Right atrium auricular region (tissue), 2 donors: ENCODE measurements around the gene SYNE2. TPM values are rescaled to one million over a fixed set of nuclear protein-coding genes. Genes with fewer than 3 reads are reported as not detected.

Experiments used
- DNase-seq: peaks from one replicate; pipeline ENCODE4 v3.0.0-alpha.2; 2019; ENCODE audit warnings: low spot score
- H3K27ac ChIP-seq, 2 donors: fragments of 200-600 bp; sonication (generic); 1 replicate in 1 of 2; 2 replicates in 1 of 2; pipeline ENCODE4 v1.5.1; 2016 to 2019
- H3K27me3 ChIP-seq, 2 donors: fragments of 200-600 bp; sonication (generic); one replicate each; pipeline versions ENCODE4 v1.5.1 to v1.6.0; 2017 to 2019
- H3K36me3 ChIP-seq: fragments of 200-600 bp; sonication (generic); one replicate; pipeline ENCODE4 v1.5.1; 2016
- H3K4me1 ChIP-seq, 2 donors: fragments of 200-600 bp; sonication (generic); one replicate each; pipeline versions ENCODE4 v1.5.1 to v1.6.0; 2017 to 2019
- H3K4me3 ChIP-seq, 2 donors: fragments of 200-600 bp; sonication (generic); 1 replicate in 1 of 2; 2 replicates in 1 of 2; pipeline ENCODE4 v1.5.1; 2017 to 2019; ENCODE audit warnings: mild to moderate bottlenecking in 1 of 2, moderate library complexity in 1 of 2
- H3K9me3 ChIP-seq, 2 donors: fragments of 200-600 bp; sonication (generic); one replicate each; pipeline ENCODE4 v1.5.1; 2019
- total RNA-seq, 2 donors: library from RNA; depleted of rRNA; stranded (reverse); fragments of >200 nt; gene quantifications; one replicate each; pipeline ENCODE4 v1.1.0, GENCODE V29; 2016
- TF ChIP-seq, protein P1 (sequence below), 2 donors: fragments of 200-600 bp; sonication (generic); IDR thresholded peaks; one replicate each; pipeline ENCODE4 v1.5.1; 2019; ENCODE audit warnings: antibody characterized with exemption in 2 of 2

SYNE2 gene
- total RNA-seq, 2 donors from 2014 or later = 149 to 202 TPM

DNA sequence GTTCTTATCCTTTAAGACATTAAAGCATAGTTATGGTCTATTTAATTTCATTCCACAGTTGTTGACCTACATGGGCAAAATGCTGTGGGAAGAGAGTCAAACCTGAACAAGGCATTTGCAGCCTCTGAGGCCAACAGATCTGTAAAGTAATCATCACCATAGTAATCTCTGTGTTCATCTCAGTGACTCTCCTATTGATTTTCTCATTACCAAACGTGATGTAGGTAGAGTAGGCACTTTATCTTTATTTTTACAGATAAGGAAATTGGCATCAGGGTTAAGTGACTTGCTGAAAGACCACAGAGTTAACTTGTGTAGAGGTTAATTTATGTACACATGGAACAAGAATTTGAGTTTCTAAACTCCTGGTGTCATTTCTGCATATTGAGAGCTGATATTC, 238.4 kb downstream of the SYNE2 start:
- DNase-seq = no peak
- Histone ChIP-seq H3K4me1 (no peaks in the 10 kb centered on the region), H3K27me3 (no peaks in the 10 kb centered on the region), H3K36me3 (peaks cover 11% of the 10 kb centered on the region), H3K27ac (no peak overlapping the region), H3K9me3 (no peaks in the 10 kb centered on the region), H3K4me3 (no peak overlapping the region)
- TF ChIP-seq, protein P1, sequence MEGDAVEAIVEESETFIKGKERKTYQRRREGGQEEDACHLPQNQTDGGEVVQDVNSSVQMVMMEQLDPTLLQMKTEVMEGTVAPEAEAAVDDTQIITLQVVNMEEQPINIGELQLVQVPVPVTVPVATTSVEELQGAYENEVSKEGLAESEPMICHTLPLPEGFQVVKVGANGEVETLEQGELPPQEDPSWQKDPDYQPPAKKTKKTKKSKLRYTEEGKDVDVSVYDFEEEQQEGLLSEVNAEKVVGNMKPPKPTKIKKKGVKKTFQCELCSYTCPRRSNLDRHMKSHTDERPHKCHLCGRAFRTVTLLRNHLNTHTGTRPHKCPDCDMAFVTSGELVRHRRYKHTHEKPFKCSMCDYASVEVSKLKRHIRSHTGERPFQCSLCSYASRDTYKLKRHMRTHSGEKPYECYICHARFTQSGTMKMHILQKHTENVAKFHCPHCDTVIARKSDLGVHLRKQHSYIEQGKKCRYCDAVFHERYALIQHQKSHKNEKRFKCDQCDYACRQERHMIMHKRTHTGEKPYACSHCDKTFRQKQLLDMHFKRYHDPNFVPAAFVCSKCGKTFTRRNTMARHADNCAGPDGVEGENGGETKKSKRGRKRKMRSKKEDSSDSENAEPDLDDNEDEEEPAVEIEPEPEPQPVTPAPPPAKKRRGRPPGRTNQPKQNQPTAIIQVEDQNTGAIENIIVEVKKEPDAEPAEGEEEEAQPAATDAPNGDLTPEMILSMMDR (IDR thresholded peaks at IDR 0.05) = no peak

DNA sequence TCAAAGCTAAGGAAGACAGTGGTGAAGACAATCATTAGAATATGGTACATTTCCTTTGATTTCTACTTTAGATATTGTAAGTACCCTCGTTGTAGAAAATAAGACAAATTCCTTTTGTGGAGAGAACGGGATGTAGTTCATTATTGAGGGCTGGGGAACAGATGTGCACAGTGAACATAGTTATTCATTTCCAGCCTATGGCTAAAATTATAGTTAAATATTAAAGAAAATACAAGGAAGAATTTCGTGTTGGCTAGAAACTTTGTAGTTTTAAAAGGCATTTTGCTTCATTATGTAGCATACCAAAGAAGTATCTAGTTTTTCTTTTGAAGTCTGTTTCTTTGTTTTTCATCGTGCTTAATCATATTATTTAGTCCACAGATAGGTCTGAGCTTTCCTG, 239.5 kb downstream of the SYNE2 start:
- peaks cover 18% of the 10 kb centered on the region for H3K36me3 ChIP-seq
- H3K4me3 ChIP-seq = no peak overlapping the region
- H3K27ac ChIP-seq = no peak overlapping the region
- H3K9me3 ChIP-seq = no peaks in the 10 kb centered on the region
- no peaks in the 10 kb centered on the region for H3K4me1 ChIP-seq
- no peaks in the 10 kb centered on the region for H3K27me3 ChIP-seq
- DNase-seq = no peak
- TF ChIP-seq, protein P1 (IDR thresholded peaks at IDR 0.05) = no peak

DNA sequence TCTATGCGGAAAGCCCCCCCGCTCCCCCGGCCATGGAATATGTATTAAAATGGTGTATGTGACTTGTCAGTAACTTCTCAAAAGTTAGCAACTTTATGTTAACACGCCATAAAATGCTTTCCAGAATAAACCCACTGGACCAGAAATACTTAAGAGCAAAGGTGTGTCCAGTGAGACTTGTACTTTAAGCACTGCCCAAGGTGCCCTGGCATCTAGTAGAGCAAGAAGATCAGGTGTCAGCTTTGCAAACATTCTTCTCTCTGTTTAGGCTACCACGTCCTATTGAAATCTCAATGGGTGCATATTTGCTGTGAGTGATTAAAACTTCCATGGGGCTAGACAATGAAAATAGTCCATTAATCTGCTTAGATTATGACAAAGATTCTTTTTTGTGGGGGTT, 240.1 kb downstream of the SYNE2 start:
- TF ChIP-seq, protein P1 (IDR thresholded peaks at IDR 0.05) = no peak
- H3K4me3 ChIP-seq = no peak overlapping the region
- DNase-seq = no peak
- H3K9me3 ChIP-seq = no peaks in the 10 kb centered on the region
- H3K27ac ChIP-seq = no peak overlapping the region
- H3K36me3 ChIP-seq = peaks cover 24% of the 10 kb centered on the region
- no peaks in the 10 kb centered on the region for H3K4me1 ChIP-seq
- no peaks in the 10 kb centered on the region for H3K27me3 ChIP-seq

DNA sequence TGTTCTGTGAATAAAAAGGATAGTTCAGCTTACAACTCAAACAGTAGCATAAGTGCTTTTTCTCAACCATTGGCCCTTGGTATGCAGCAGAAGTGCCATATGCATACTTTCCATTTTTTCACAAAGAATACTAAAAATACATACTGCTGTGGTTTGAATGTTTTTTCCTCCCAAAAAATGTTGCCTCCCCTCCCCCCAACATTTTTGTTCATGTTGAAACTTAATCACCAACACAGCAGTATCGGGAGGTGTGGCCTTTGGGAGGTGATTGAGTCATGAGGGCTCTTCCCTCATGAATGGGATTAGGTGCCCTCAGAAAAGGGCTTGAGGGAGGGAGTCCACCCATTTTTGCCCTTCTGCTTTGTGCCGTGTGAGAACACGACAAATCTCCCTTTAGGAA, 242.8 kb downstream of the SYNE2 start:
- Histone ChIP-seq H3K27ac (no peak overlapping the region), H3K4me1 (no peaks in the 10 kb centered on the region), H3K9me3 (no peaks in the 10 kb centered on the region), H3K36me3 (peaks cover 35% of the 10 kb centered on the region), H3K27me3 (no peaks in the 10 kb centered on the region), H3K4me3 (no peak overlapping the region)
- TF ChIP-seq, protein P1 (IDR thresholded peaks at IDR 0.05) = no peak
- DNase-seq = no peak

DNA sequence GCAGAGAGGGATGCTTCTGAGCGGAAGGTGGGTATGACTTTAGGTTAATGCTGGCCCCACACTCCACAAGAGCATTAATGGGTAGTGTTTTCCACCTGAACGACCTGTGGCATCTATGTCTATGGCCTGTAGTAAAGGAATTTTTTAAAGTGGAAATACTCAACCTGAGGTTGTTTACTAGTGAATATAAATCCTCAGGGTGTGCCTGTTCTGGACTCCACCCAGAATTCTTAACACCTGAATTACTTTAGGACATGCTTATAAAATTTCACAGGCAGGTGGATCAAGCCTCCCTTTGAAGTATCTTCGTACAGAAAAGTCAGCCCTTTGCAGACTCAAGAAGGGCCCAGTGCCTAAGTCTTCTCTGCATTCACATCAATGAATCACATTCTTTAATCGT, 245.3 kb downstream of the SYNE2 start:
- TF ChIP-seq, protein P1 (IDR thresholded peaks at IDR 0.05) = no peak
- Histone ChIP-seq H3K36me3 (peaks cover 27% of the 10 kb centered on the region), H3K9me3 (no peaks in the 10 kb centered on the region), H3K27me3 (no peaks in the 10 kb centered on the region), H3K4me3 (no peak overlapping the region), H3K4me1 (no peaks in the 10 kb centered on the region), H3K27ac (no peak overlapping the region)
- DNase-seq = no peak

DNA sequence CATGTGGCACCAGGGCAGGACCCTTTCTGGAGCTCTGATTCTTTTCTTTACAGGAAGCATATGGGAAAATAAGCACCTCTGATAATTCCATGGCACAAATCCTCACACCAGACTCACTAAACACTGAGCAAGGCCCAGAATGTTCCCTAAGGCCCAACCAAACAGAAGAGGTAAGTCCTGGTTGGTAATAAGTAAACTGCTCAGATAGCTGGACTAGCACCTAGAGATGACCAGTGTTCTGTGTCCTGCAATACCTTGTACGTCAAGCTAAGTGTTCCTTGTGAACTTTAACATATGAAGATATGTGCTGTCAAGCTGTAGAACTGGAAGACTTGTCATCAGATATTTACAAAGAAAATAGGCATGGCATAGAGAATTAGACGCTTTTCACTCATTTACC, 254.6 kb downstream of the SYNE2 start:
- Histone ChIP-seq H3K4me1 (no peaks in the 10 kb centered on the region), H3K27me3 (no peaks in the 10 kb centered on the region), H3K9me3 (no peaks in the 10 kb centered on the region), H3K36me3 (peaks cover 26% of the 10 kb centered on the region), H3K4me3 (no peak overlapping the region), H3K27ac (no peak overlapping the region)
- no peak for DNase-seq
- TF ChIP-seq, protein P1 (IDR thresholded peaks at IDR 0.05) = no peak
